ENCODE measurements around the gene WDR38.
A peak's percentile ranks its signal among the peaks of the same experiment; 100 is the strongest.

Gene WDR38

DNA sequence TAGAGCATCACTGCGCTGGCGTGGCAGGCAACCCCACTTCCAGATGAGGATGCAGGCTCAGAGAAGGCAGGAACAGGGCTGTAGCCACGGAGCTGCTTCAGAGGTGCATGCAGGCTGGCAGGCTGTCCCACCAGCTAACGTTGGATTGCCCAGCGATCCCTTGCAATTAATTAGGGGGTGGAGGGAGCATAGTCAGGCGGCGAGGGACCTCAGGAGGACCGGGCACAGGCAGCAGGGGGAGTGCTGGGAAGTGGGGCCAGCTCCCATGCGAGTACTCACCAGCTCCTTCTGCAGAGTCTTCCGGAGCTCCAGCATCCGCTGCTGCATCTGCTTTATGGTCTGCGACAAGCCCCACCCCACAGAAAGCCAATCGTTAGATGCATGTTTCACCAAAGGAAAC is 29.0 kb downstream of the WDR38 start:
- H3K4me1 ChIP-seq (ENCODE audit: control insufficient read depth, insufficient read depth, low read length): peaks cover 10% of the 10 kb centered on the region
- no peaks in the 10 kb centered on the region for H3K27me3 ChIP-seq (ENCODE audit: control insufficient read depth, insufficient read depth, low read length)
- no peak overlapping the region for H3K4me3 ChIP-seq (ENCODE audit: low read length)
- no peaks in the 10 kb centered on the region for H3K9me3 ChIP-seq (ENCODE audit: control insufficient read depth, insufficient read depth, low read length)
- DNase-seq (ENCODE audit: low read depth, low spot score): no peak
- no peak overlapping the region for H3K27ac ChIP-seq (ENCODE audit: low read length)
- WGBS (ENCODE audit: insufficient coverage, insufficient read length): no CpG with 5 or more reads among the region's 13 CpGs
- no peaks in the 10 kb centered on the region for H3K36me3 ChIP-seq (ENCODE audit: control insufficient read depth, insufficient read depth, low read length)

GRCh38 chr9:124884376-124884775 is 31.1 kb downstream of the WDR38 start:
- Histone ChIP-seq H3K4me1 (ENCODE audit: control insufficient read depth, insufficient read depth, low read length) (peaks cover 10% of the 10 kb centered on the region), H3K27me3 (ENCODE audit: control insufficient read depth, insufficient read depth, low read length) (no peaks in the 10 kb centered on the region), H3K36me3 (ENCODE audit: control insufficient read depth, insufficient read depth, low read length) (no peaks in the 10 kb centered on the region; the same call in 1 of the 2 replicates), H3K4me3 (ENCODE audit: low read length) (no peak overlapping the region), H3K27ac (ENCODE audit: low read length) (no peak overlapping the region), H3K9me3 (ENCODE audit: control insufficient read depth, insufficient read depth, low read length) (no peaks in the 10 kb centered on the region)
- DNase-seq (ENCODE audit: low read depth, low spot score): no peak
- WGBS (ENCODE audit: insufficient coverage, insufficient read length): no CpG with 5 or more reads among the region's 4 CpGs

DNA sequence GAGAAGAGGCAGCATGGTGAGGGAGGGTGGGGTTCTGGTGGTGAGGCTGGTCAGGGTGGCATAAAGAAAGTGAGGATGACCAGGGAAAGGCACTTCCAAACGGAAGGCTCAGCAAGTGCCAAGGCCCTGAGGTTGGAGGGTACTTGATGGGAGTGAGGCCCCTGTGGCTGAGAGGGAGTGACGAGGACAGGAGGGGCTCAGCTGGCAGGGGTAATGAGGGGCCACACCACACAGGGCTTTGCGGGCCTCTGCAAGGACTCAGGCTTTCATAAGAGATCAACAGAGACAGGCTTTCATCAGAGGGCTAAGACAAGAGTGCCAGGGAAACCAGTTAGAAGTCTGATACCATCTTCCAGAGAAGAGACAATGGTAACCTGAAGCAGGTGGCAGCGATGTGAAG is 32.3 kb downstream of the WDR38 start:
- Histone ChIP-seq H3K27me3 (ENCODE audit: control insufficient read depth, insufficient read depth, low read length) (no peaks in the 10 kb centered on the region), H3K9me3 (ENCODE audit: control insufficient read depth, insufficient read depth, low read length) (no peaks in the 10 kb centered on the region), H3K36me3 (ENCODE audit: control insufficient read depth, insufficient read depth, low read length) (no peaks in the 10 kb centered on the region; the same call in 1 of the 2 replicates), H3K27ac (ENCODE audit: low read length) (no peak overlapping the region), H3K4me1 (ENCODE audit: control insufficient read depth, insufficient read depth, low read length) (peaks cover 7% of the 10 kb centered on the region), H3K4me3 (ENCODE audit: low read length) (no peak overlapping the region)
- no peak for DNase-seq (ENCODE audit: low read depth, low spot score)
- WGBS (ENCODE audit: insufficient coverage, insufficient read length): no CpG with 5 or more reads among the region's 4 CpGs

DNA sequence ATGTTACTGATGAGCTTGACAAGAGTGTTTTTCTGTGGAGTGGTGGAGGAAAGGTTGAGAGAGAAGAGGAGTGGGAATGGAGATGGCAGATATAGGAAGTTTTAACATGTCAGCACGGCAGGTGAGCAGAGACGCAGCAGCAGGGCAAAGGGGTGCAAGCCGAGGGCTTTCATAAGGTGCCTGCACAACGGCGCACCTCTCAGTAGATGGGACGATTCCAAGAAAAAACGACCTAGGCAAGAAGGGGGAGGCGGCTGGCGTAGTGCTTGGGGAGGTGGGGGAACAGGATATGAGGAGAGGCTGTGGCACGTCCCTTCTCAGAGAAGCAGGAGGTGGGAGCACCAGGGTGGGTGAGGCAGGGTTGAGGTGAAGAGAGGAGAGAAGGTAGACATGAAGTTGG is 33.2 kb downstream of the WDR38 start:
- Histone ChIP-seq H3K27me3 (ENCODE audit: control insufficient read depth, insufficient read depth, low read length) (no peaks in the 10 kb centered on the region), H3K27ac (ENCODE audit: low read length) (no peak overlapping the region)
- WGBS (ENCODE audit: insufficient coverage, insufficient read length): no CpG with 5 or more reads among the region's 10 CpGs

GRCh38 chr9:124886866-124887492 is 33.7 kb downstream of the WDR38 start:
- WGBS (ENCODE audit: insufficient coverage, insufficient read length): no CpG with 5 or more reads among the region's 17 CpGs
- Histone ChIP-seq H3K27ac (ENCODE audit: low read length) (no peak overlapping the region), H3K4me3 (ENCODE audit: low read length) (no peak overlapping the region), H3K4me1 (ENCODE audit: control insufficient read depth, insufficient read depth, low read length) (peaks cover 2% of the 10 kb centered on the region; the same call in 1 of the 2 replicates), H3K27me3 (ENCODE audit: control insufficient read depth, insufficient read depth, low read length) (no peaks in the 10 kb centered on the region), H3K36me3 (ENCODE audit: control insufficient read depth, insufficient read depth, low read length) (no peaks in the 10 kb centered on the region; the same call in 1 of the 2 replicates), H3K9me3 (ENCODE audit: control insufficient read depth, insufficient read depth, low read length) (no peaks in the 10 kb centered on the region)
- no peak for DNase-seq (ENCODE audit: low read depth, low spot score)

More for the DNA sequence above, 33.2 kb downstream of the WDR38 start:
- H3K4me3 ChIP-seq (ENCODE audit: low read length): no peak overlapping the region
- no peaks in the 10 kb centered on the region; the same call in 1 of the 2 replicates for H3K36me3 ChIP-seq (ENCODE audit: control insufficient read depth, insufficient read depth, low read length)
- H3K9me3 ChIP-seq (ENCODE audit: control insufficient read depth, insufficient read depth, low read length): no peaks in the 10 kb centered on the region
- DNase-seq (ENCODE audit: low read depth, low spot score): no peak
- H3K4me1 ChIP-seq (ENCODE audit: control insufficient read depth, insufficient read depth, low read length): peaks cover 2% of the 10 kb centered on the region; the same call in 1 of the 2 replicates

- no peak overlapping the region for H3K4me3 ChIP-seq (ENCODE audit: low read length)
- no peak for DNase-seq (ENCODE audit: low read depth, low spot score)
- no peaks in the 10 kb centered on the region for H3K9me3 ChIP-seq (ENCODE audit: control insufficient read depth, insufficient read depth, low read length)
- H3K27me3 ChIP-seq (ENCODE audit: control insufficient read depth, insufficient read depth, low read length): no peaks in the 10 kb centered on the region
- no peaks in the 10 kb centered on the region; the same call in 1 of the 2 replicates for H3K36me3 ChIP-seq (ENCODE audit: control insufficient read depth, insufficient read depth, low read length)
- no peaks in the 10 kb centered on the region; the same call in 1 of the 2 replicates for H3K4me1 ChIP-seq (ENCODE audit: control insufficient read depth, insufficient read depth, low read length)
- H3K27ac ChIP-seq (ENCODE audit: low read length): no peak overlapping the region
- WGBS (ENCODE audit: insufficient coverage, insufficient read length): no CpG with 5 or more reads among the region's 5 CpGs
These were observed 34.6 kb downstream of the WDR38 start for GRCh38 chr9:124887832-124888231.

DNA sequence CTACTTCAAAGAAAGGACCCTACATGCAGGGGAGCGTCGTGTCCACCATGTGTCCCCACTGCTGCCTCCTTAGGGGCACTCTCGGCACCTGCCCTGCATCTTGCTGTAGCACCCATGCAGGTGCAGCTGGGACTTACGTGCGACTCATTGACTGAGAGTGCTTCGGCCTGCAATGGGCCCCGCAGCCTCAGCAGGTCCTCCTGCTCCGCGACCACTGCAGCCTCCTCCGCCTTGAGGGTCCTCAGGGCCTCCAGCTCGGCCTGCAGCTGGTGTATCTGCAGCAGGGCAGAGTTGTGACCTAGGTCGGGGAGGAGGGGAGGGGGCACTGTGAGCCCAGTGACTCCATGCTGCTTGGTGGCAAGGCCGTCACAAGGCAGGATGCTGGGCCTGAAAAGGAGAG is 35.7 kb downstream of the WDR38 start:
- WGBS (ENCODE audit: insufficient coverage, insufficient read length): no CpG with 5 or more reads among the region's 13 CpGs
- H3K9me3 ChIP-seq (ENCODE audit: control insufficient read depth, insufficient read depth, low read length): no peaks in the 10 kb centered on the region
- H3K27me3 ChIP-seq (ENCODE audit: control insufficient read depth, insufficient read depth, low read length): no peaks in the 10 kb centered on the region
- no peak for DNase-seq (ENCODE audit: low read depth, low spot score)
- no peaks in the 10 kb centered on the region; the same call in 1 of the 2 replicates for H3K36me3 ChIP-seq (ENCODE audit: control insufficient read depth, insufficient read depth, low read length)
- H3K4me3 ChIP-seq (ENCODE audit: low read length): no peak overlapping the region
- H3K27ac ChIP-seq (ENCODE audit: low read length): no peak overlapping the region
- H3K4me1 ChIP-seq (ENCODE audit: control insufficient read depth, insufficient read depth, low read length): no peaks in the 10 kb centered on the region; the same call in 1 of the 2 replicates

- H3K4me3 ChIP-seq (ENCODE audit: low read length): no peak overlapping the region
- no CpG with 5 or more reads among the region's 7 CpGs for WGBS (ENCODE audit: insufficient coverage, insufficient read length)
- no peaks in the 10 kb centered on the region for H3K27me3 ChIP-seq (ENCODE audit: control insufficient read depth, insufficient read depth, low read length)
- no peaks in the 10 kb centered on the region for H3K9me3 ChIP-seq (ENCODE audit: control insufficient read depth, insufficient read depth, low read length)
- no peaks in the 10 kb centered on the region; the same call in 1 of the 2 replicates for H3K36me3 ChIP-seq (ENCODE audit: control insufficient read depth, insufficient read depth, low read length)
- H3K4me1 ChIP-seq (ENCODE audit: control insufficient read depth, insufficient read depth, low read length): no peaks in the 10 kb centered on the region; the same call in 1 of the 2 replicates
- H3K27ac ChIP-seq (ENCODE audit: low read length): no peak overlapping the region
- no peak for DNase-seq (ENCODE audit: low read depth, low spot score)
These were observed 36.9 kb downstream of the WDR38 start for GRCh38 chr9:124890179-124890578.

GRCh38 chr9:124894035-124894740 is 40.9 kb downstream of the WDR38 start:
- DNase-seq (ENCODE audit: low read depth, low spot score): no peak
- no peaks in the 10 kb centered on the region for H3K27me3 ChIP-seq (ENCODE audit: control insufficient read depth, insufficient read depth, low read length)
- H3K4me3 ChIP-seq (ENCODE audit: low read length): no peak overlapping the region
- no peaks in the 10 kb centered on the region for H3K4me1 ChIP-seq (ENCODE audit: control insufficient read depth, insufficient read depth, low read length)
- no CpG with 5 or more reads among the region's 9 CpGs for WGBS (ENCODE audit: insufficient coverage, insufficient read length)
- no peaks in the 10 kb centered on the region for H3K36me3 ChIP-seq (ENCODE audit: control insufficient read depth, insufficient read depth, low read length)
- no peaks in the 10 kb centered on the region for H3K9me3 ChIP-seq (ENCODE audit: control insufficient read depth, insufficient read depth, low read length)
- no peak overlapping the region for H3K27ac ChIP-seq (ENCODE audit: low read length)

DNA sequence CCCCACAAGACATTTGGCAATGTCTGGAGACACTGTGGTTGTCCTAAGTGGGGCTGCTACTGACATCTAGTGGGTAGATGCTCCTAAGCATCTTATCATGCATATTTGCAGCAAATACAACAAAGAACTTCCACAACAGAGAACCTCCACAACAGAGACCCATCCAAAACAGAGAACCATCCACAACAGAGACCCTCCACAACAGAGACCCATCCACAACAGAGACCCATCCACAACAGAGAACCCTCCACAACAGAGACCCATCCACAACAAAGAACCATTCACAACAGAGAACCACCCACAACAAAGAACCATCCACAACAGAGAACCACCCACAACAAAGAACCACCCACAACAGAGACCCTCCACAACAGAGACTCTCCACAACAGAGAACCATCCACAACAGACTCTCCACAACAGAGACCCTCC is 41.5 kb downstream of the WDR38 start:
- DNase-seq (ENCODE audit: low read depth, low spot score): peak; percentile 54
- Histone ChIP-seq H3K36me3 (ENCODE audit: control insufficient read depth, insufficient read depth, low read length) (no peaks in the 10 kb centered on the region), H3K27ac (ENCODE audit: low read length) (no peak overlapping the region), H3K9me3 (ENCODE audit: control insufficient read depth, insufficient read depth, low read length) (no peaks in the 10 kb centered on the region), H3K4me1 (ENCODE audit: control insufficient read depth, insufficient read depth, low read length) (no peaks in the 10 kb centered on the region), H3K4me3 (ENCODE audit: low read length) (no peak overlapping the region), H3K27me3 (ENCODE audit: control insufficient read depth, insufficient read depth, low read length) (no peaks in the 10 kb centered on the region)

Measured in iPS DF 6.9 (cell line).